Stimulated activated CD4-positive, alpha-beta T cell treated with anti-CD3 and anti-CD28 coated beads, Interleukin-4, amount 100 ng/mL, for 1 hour (primary cell): ENCODE measurements around the gene RPL22L1.
"Not testable (repeated sequence)": the region's sequence is repeated elsewhere in the genome, so short reads cannot be mapped to it uniquely, and the experiment has no call there.

Experiments
- DNase-seq: peaks from one replicate; pipeline ENCODE4 v3.0.0-alpha.2; 2020

The RPL22L1 gene

GRCh38 chr3:170869645-170870593 lies at the start of gene RPL22L1:
Gene RPL22L1, minus strand, starts transcription at chr3:170870195. Its CDS starts 28 bp downstream, at chr3:170870167.
- peak; percentile 92 for DNase-seq

GRCh38 chr3:170918715-170919114 lies 48.7 kb upstream of the RPL22L1 start:
- no peak for DNase-seq

DNA sequence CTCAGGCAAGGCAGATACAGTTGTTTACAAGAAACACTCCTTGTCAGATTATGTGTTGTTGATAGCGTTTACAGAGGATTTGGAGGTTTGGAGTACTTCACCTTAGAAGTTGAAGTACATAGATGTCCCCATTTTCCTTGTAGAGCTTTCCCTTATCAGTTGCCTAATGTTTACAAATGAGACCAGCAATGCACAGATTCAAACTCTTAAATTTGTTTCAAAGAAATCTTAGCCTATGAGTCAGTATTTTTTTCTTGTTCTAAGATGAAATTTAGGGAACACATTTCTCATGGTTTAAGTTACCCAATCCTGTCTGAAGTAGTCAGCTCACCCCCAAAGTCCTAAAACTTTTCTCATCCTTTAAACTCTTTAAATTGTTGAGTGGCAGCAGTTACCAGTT lies 44.7 kb upstream of the RPL22L1 start:
- DNase-seq: no peak

DNA sequence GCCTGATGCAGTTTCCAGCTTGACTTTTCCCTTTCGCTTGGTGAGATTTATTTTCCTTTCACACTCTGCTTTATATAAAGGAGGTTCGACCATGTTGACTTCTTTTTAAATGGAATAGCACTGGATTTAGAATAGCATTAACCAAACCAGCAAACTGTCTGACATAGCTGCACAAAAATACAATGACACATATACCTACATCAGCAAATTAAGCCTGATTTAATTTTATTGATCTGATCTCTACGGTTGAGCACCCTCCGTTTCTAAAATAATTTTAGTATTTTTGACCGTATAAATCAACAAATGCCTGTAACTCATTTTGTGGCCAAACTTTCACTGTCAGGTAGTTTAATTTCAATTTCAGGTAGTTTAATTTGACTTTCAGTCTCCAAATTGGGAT lies 44.2 kb upstream of the RPL22L1 start:
- DNase-seq: no peak

- no peak for DNase-seq
Measured at GRCh38 chr3:170911051-170911450, 41.1 kb upstream of the RPL22L1 start.

- DNase-seq: no peak
Measured at GRCh38 chr3:170910542-170910941, 40.5 kb upstream of the RPL22L1 start.

DNA sequence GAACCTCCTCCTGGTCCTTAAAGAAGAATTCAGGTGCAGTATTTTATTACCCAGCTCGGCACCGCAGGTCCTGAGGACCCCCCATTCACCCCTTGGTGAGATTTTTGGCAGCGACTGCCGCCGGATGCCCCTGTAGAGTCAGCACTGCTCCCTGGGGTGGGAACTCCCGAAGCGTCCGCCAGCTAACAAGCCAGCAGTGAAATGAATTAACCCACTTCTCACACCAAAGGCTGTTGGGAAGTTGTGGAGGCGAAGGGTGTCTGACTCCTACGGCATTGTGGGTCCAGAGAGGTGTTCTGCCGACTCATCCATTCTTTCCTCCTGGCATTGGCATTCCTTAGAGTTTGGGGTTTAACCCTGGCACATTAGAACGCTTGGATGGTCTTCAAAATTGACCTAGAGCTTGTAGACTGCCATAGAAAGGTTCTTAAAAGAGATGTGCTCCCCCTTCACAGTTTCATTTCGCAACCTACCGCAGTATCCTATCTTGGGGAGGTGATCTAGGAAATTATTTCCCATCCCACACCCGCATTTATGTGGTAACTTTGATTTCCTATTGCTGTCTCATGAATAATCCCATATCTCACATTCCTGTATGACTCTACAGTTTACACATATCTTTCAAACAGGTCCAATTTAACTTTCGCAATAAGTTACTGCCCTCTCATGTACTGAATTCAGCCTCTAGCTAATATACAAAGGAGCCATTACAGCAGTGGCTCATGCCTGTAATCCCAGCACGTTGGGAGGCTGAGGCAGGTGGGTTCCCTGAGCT lies 39.3 kb upstream of the RPL22L1 start:
- no peak for DNase-seq

DNA sequence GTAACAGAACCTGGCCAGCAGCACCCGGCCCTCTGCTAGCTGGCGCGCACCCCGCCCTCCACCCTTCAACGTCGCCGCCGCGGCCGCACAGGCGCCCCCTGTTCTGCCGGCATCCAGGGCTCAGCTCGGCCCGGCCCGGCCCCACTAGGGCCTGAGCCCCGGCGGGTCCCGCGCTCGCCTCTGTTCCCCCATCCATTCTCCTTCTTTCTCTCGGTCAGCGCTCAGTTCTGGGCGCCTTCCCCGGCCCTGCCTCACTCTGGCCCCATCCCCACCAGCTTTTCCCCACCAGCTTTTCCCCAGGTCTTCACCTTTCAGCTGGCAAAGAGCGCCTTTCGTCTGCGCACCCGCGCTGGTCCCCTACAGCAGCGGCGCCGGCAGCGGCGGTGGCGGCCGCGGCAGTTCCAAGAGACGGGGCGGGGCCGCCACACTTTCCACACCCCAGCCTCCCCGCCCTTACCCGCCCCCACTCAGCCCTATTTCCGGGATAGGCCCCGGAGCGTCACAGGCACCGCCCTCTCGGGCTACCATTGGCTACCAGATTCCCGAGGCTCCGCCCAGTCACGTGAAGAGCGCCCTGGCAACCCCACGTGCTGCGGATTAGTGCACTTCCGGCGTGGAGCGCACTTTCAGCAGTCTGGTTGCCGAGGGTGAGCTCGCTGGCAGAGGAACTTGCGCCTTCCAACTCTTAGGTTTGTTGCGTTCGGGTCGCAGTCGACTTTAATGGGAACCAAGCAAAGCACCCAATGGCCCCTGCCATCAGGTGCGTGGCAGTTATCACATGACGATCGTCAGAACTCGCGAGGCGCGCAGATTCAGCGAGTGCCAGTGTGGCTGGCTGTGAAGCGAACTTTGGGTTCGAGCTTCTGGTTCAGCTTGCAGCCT lies 38.5 kb upstream of the RPL22L1 start, which contains the start of gene EIF5A2:
Gene EIF5A2, minus strand, starts transcription at position 403 of the 882 bp plus-strand sequence. CDS start 831 bp downstream, outside the sequence.
- DNase-seq: peak; percentile 96

- no peak for DNase-seq
Measured at GRCh38 chr3:170907637-170908234, 37.7 kb upstream of the RPL22L1 start.

- no peak for DNase-seq
Measured at GRCh38 chr3:170905862-170906261, 35.9 kb upstream of the RPL22L1 start.

- no peak for DNase-seq
Measured at GRCh38 chr3:170903123-170903522, 33.1 kb upstream of the RPL22L1 start.

- DNase-seq: no peak
Measured at GRCh38 chr3:170899455-170899854, 29.5 kb upstream of the RPL22L1 start.

DNA sequence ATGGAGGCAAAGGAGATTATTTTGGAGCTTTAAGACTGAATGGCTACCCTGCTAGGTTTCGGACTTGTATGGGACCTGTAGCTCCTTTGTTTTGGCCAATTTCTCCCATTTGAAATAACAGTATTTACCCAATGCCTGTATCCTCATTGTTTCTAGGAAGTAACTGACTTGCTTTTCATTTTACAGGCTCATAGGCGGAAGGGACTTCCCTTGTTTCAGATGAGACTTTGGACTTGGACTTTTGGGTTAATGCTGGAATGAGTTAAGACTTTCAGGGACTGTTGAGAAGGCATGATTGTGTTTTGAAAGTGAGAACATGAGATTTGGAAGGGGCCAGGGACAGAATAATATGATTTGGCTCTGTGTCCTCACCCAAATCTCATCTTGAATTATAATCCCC lies 28.0 kb upstream of the RPL22L1 start:
- no peak for DNase-seq

DNA sequence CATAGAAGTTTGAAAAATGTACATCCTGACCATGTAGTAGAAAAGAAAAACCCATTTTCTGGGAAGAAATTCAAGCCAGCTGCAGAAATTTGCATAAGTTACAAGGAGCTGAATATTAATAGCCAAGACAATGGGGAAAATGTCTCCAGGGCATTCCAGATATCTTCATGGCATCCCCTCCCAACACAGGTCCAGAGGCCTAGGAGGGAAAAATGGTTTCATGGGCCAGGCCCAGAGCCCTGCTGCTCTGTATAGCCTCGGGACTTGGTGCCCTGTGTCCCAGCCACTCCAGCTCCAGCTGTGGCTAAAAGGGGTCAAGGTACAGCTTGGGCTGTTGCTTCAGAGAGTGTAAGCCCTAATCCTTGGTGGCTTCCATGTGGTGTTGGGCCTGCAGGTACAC lies 27.2 kb upstream of the RPL22L1 start:
- DNase-seq: not testable (repeated sequence)

DNA sequence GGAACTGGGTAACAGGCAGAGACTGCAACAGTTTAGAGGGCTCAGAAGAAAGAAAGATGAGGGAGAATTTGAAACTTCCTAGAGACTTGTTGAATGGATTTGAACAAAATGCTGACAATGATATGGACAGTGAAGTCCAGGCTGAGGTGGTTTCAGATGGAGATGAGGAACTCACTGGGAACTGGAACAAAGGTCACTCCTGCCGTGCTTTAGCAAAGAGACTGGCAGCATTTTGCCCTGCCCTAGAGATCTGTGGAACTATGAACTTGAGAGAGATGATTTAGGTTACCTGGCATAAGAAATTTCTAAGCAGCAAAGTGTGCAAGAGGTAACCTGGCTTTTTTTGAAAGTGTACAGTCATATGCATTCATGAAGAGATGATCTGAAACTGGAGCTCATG lies 26.8 kb upstream of the RPL22L1 start:
- no peak for DNase-seq

GRCh38 chr3:170896333-170896732 lies 26.3 kb upstream of the RPL22L1 start:
- DNase-seq: not testable (repeated sequence)

GRCh38 chr3:170893895-170894294 lies 23.9 kb upstream of the RPL22L1 start:
- no peak for DNase-seq

DNA sequence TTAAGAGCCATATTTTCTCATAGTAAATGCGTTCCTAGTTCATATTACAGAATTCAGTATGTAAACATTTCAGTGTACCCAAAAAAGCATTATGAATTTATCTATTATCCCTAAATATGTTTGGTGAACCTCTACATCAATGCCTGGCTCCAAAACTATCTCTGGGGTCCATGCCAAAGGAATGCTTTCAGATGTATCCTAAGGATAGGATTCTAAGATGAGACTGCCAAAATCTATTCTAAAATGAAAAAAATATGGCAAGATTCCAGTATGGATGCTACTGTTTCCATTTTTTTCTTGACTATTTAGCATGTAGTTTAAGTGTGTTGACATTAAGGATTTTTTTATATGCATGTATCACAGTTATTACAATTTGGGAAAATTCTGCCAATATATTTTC lies 19.6 kb upstream of the RPL22L1 start:
- DNase-seq: no peak

- DNase-seq: no peak
Measured at GRCh38 chr3:170889132-170889531, 19.1 kb upstream of the RPL22L1 start.

GRCh38 chr3:170884109-170884930 lies 14.3 kb upstream of the RPL22L1 start:
- not testable (repeated sequence) for DNase-seq

- DNase-seq: not testable (repeated sequence)
Measured at GRCh38 chr3:170878688-170879087, 8.7 kb upstream of the RPL22L1 start.
